EL (cell line): Measurements from ENCODE around the gene ABCB10.

Experiments used
- DNase-seq: peaks from one replicate; pipeline ENCODE4 v3.0.0-alpha.2; 2016

The ABCB10 gene

GRCh38 chr1:229466887-229467286 lies 91.6 kb downstream of the ABCB10 start:
- DNase-seq, result no peak
